B cell (primary cell): ENCODE measurements around the gene OR1M1.

Experiments used
- EZH2 ChIP-seq: IDR thresholded peaks from 2 replicates; pipeline ENCODE4 v1.6.1; 2012; ENCODE audit warnings: borderline replicate concordance, low read depth, mild to moderate bottlenecking, moderate library complexity, low read length; ENCODE audit not compliant: insufficient read depth, poor library complexity, severe bottlenecking
- TF ChIP-seq, protein P1 (sequence below): fragments of 200-600 bp; IDR thresholded peaks from one replicate; pipeline ENCODE4 v1.8.0; 2022; ENCODE audit warnings: antibody characterized with exemption, mild to moderate bottlenecking

DNA sequence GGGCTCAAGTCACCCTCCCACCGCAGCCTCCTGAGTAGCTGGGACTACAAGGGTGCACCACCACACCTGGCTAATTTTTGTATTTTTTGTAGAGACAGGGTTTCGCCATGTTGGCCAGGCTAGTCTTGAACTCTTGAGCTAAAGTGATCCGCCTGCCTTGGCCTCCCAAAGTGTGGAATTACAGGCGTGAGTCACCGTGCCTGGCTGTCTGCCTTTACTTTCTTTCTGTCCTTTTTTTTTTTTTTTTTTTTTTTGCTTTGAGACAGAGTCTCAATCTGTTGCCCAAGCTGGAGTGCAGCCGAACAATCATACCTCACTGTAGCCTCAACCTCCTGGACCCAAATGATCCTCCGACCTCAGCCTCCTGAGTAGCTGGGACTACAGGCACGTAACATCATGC lies 25.0 kb upstream of the OR1M1 start:
- TF ChIP-seq, protein P1, sequence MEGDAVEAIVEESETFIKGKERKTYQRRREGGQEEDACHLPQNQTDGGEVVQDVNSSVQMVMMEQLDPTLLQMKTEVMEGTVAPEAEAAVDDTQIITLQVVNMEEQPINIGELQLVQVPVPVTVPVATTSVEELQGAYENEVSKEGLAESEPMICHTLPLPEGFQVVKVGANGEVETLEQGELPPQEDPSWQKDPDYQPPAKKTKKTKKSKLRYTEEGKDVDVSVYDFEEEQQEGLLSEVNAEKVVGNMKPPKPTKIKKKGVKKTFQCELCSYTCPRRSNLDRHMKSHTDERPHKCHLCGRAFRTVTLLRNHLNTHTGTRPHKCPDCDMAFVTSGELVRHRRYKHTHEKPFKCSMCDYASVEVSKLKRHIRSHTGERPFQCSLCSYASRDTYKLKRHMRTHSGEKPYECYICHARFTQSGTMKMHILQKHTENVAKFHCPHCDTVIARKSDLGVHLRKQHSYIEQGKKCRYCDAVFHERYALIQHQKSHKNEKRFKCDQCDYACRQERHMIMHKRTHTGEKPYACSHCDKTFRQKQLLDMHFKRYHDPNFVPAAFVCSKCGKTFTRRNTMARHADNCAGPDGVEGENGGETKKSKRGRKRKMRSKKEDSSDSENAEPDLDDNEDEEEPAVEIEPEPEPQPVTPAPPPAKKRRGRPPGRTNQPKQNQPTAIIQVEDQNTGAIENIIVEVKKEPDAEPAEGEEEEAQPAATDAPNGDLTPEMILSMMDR, result no peak
- TF ChIP-seq EZH2, result no peak
